Epithelial cell of proximal tubule (primary cell): ENCODE results near the gene RUBCNL. TPM values are rescaled to one million over a fixed set of nuclear protein-coding genes. Genes with fewer than 3 reads are reported as not detected.

ENCODE experiments used
- DNase-seq: peaks from one replicate; pipeline ENCODE4 v3.0.0-alpha.2; 2011; ENCODE audit warnings: low read depth
- H3K4me3 ChIP-seq: 2 replicates; pipeline ENCODE4 v1.5.1; 2011; ENCODE audit warnings: low read depth, mild to moderate bottlenecking, low read length
- total RNA-seq: library from RNA; depleted of rRNA; stranded (reverse); fragments of >200 nt; gene quantifications from 2 replicates; pipeline ENCODE4 v1.2.3, GENCODE V29; 2015
- TF ChIP-seq, protein P1 (sequence below): conservative IDR thresholded peaks from 2 replicates; pipeline ENCODE4 v1.5.1; 2012; ENCODE audit warnings: low read depth, mild to moderate bottlenecking, low read length

The RUBCNL gene
- total RNA-seq, 1 donor from 2014 or later, result 0.29 TPM

DNA sequence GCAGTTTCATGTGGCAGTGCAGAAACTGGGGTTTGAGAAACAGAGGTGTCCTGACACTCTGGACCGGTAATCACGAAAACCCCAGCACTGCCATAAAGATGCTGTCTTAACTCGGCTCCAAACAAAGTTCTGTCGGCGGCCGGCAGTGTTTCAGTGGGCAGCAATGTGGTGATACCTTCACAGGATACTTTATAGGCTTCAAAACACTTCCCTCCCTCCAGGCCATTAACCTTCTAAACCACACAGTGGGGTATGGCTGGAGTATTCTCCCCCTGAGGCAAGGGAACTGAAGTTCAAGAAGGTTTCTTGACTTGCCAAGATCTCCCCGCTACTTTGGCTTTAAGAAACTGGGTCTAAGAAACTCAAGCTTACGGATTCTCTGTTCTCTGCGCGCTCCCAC, 1.1 kb downstream of the RUBCNL start:
- peak overlapping the region; percentile 53 for H3K4me3 ChIP-seq
- TF ChIP-seq, protein P1, sequence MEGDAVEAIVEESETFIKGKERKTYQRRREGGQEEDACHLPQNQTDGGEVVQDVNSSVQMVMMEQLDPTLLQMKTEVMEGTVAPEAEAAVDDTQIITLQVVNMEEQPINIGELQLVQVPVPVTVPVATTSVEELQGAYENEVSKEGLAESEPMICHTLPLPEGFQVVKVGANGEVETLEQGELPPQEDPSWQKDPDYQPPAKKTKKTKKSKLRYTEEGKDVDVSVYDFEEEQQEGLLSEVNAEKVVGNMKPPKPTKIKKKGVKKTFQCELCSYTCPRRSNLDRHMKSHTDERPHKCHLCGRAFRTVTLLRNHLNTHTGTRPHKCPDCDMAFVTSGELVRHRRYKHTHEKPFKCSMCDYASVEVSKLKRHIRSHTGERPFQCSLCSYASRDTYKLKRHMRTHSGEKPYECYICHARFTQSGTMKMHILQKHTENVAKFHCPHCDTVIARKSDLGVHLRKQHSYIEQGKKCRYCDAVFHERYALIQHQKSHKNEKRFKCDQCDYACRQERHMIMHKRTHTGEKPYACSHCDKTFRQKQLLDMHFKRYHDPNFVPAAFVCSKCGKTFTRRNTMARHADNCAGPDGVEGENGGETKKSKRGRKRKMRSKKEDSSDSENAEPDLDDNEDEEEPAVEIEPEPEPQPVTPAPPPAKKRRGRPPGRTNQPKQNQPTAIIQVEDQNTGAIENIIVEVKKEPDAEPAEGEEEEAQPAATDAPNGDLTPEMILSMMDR, result no peak
- DNase-seq, result no peak

DNA sequence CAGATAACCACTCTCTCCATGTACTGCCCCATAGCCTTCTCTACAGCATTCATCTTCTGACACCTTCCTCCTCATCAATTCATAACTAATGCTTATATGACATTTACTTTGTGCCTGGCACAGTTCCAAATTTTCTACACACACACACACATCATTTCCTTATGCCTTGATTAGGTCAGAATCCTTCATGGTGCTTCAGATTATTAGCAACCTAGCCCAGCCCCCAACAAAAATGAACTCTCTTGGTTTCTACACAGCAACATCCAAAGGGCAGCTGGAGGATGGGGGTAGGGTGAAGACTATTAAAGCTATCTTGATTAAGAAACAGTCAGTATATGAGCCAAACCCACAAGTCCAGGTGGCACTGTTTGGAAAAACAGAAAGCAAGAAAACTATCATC, 3.7 kb downstream of the RUBCNL start:
- TF ChIP-seq, protein P1, result no peak
- no peak for DNase-seq
- H3K4me3 ChIP-seq, result no peak overlapping the region

DNA sequence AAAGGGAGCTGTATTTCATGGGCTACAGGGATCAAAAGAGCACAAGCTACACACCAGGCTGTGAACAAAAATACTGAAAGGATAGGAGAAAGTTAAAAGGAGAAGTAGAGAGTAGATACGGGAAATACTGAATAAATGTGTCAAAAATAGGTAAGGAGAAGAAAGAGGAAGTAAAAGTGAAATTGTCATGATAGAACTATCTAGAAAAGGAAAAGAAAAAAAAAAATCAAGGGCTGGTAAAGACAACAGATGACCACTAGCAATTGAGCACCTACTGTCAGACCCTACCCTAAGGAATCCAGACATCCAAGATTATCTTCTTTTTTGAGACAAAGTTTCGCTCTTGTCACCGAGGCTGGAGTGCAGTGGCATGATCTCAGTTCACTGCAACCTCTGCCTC, 4.8 kb downstream of the RUBCNL start:
- DNase-seq, result no peak
- TF ChIP-seq, protein P1, result no peak
- H3K4me3 ChIP-seq, result no peak overlapping the region

DNA sequence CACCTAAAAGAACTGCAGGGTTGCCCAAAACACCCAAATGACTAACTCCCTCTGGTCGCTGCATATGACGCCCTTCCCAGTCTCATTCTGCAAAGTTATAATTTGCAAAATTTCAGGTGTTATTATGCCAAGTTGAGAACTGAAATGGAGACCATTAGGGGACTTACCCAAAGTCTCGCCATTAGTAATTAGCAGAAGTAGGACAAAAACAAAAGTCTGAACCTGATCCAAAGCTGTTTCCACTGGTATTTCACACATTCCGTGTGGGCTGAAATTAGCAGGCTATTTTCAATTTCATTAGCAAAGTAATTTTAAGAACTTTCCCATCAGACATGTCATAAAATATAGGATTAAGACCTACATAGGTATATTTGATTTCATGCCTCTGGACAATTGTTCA, 6.8 kb downstream of the RUBCNL start:
- DNase-seq, result no peak
- H3K4me3 ChIP-seq, result no peak overlapping the region
- TF ChIP-seq, protein P1, result no peak

DNA sequence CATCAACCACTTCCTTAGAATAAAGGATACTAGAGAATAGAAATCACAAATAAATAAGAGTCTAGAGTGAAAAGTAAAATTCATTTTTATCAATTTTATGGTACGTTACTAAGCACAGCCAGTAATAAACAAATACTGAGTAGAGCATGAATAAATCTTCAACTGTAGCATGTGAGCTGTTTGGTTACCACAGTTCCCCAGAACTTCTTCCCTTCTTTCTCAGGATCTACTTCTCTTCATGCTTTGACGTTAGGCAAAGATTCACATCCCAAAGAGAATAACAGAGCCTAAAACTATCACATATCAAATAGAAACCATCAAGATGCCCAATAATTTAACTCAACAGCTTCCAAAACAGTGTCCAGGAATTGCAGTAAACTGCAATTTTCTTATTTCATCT, 7.4 kb downstream of the RUBCNL start:
- DNase-seq, result no peak
- no peak overlapping the region for H3K4me3 ChIP-seq
- TF ChIP-seq, protein P1, result no peak

DNA sequence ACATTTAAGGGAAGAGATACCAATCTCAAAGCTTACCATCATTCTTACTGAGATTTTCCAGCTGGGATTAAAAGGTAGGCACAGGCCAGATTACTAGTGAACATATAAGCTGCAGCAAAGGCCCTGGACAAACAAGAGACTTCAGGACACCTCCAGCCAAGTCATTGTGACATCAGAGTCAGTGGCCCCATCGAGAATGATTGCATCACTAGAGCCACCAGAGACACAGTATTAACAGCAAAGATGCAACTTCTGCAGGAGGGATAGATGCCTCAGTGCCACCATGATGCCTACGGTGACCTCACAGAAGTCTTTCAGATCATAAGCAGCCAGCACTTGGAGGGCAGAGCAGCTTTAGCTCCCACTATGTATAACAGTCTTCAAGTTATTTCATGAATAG, 8.6 kb downstream of the RUBCNL start:
- TF ChIP-seq, protein P1, result no peak
- H3K4me3 ChIP-seq, result no peak overlapping the region

DNA sequence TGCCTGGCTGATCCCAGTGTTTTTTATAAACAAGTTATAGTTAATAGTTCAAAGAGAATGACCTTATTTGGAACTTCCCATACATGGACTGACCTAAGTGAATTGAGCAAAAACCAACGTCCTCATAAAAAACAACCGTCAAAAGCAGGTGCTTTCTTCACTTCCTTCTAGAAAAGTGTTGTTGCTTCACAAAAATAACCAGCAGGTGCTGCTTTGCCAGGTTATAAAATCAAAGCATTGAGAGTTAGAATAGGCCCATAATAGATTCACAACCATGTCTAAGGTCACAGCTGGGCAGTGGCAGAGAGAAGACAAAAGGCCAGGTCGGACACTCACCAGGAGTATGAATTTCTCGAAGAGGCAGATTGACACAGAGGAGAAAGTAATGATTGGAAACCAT, 9.5 kb downstream of the RUBCNL start:
- DNase-seq, result no peak
- H3K4me3 ChIP-seq, result no peak overlapping the region
- TF ChIP-seq, protein P1, result no peak

More for the DNA sequence above, 8.6 kb downstream of the RUBCNL start:
- DNase-seq, result no peak
